SK-N-SH (cell line): ENCODE results near the gene FCER1G.
"Not testable (repeated sequence)": the region's sequence is repeated elsewhere in the genome, so short reads cannot be mapped to it uniquely, and the experiment has no call there.

Experiments
- CTCF ChIP-seq: fragments of 200-600 bp; sonication (generic); IDR thresholded peaks from 2 replicates; pipeline ENCODE4 v1.6.1; 2017; ENCODE audit warnings: antibody characterized with exemption, mild to moderate bottlenecking, moderate library complexity
- EP300 ChIP-seq, 2 experiments: IDR thresholded peaks; 2 replicates each; pipeline versions ENCODE4 v1.4.0 to v1.6.1; 2012; ENCODE audit warnings: borderline replicate concordance in 1 of 2, low read depth in 1 of 2, low read length in 1 of 2
- TF ChIP-seq, protein P1 (sequence below): fragments of 150-350 bp; IDR thresholded peaks from 2 replicates; pipeline ENCODE4 v1.6.1; 2017; ENCODE audit warnings: antibody characterized with exemption, low read length, low read depth, borderline replicate concordance

- TF ChIP-seq CTCF; EP300 (IDR thresholded peaks at IDR 0.05; ENCODE audit: borderline replicate concordance in 1 of 2, low read depth in 1 of 2, low read length in 1 of 2): not testable (repeated sequence)
- TF ChIP-seq, protein P1, sequence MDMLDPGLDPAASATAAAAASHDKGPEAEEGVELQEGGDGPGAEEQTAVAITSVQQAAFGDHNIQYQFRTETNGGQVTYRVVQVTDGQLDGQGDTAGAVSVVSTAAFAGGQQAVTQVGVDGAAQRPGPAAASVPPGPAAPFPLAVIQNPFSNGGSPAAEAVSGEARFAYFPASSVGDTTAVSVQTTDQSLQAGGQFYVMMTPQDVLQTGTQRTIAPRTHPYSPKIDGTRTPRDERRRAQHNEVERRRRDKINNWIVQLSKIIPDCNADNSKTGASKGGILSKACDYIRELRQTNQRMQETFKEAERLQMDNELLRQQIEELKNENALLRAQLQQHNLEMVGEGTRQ = not testable (repeated sequence)
Observed at GRCh38 chr1:161255955-161256520, 40.9 kb downstream of the FCER1G start.
